Transverse colon (tissue), 4 donors: ENCODE results near the gene MTR.

Experiments used
- CTCF ChIP-seq, 5 experiments: fragments of 200-600 bp in 3 of 5; fragments of 450-650 bp in 2 of 5; sonication (generic) in 3 of 5; IDR thresholded peaks; 1 replicate in 2 of 5; 2 replicates in 3 of 5; pipeline ENCODE4 v1.5.1; 2016 to 2017; ENCODE audit warnings: antibody characterized with exemption in 5 of 5, inconsistent platforms in 3 of 5, mild to moderate bottlenecking in 2 of 5, moderate library complexity in 1 of 5
- EP300 ChIP-seq: sonication (generic); formaldehyde crosslinking; IDR thresholded peaks from one replicate; pipeline ENCODE4 v1.6.1; 2017; ENCODE audit warnings: antibody characterized with exemption, low read depth
- POLR2A ChIP-seq: fragments of 450-650 bp; IDR thresholded peaks from one replicate; pipeline ENCODE4 v1.6.1; 2016; ENCODE audit warnings: antibody characterized with exemption, mild to moderate bottlenecking, moderate library complexity
- POLR2AphosphoS5 ChIP-seq, 3 donors: sonication (generic); formaldehyde crosslinking; IDR thresholded peaks; one replicate each; pipeline ENCODE4 v1.6.1; 2016; ENCODE audit warnings: antibody characterized with exemption in 3 of 3

GRCh38 chr1:236872075-236872666 lies 77.1 kb downstream of the MTR start:
- no peak for TF ChIP-seq CTCF (IDR thresholded peaks at IDR 0.05)
- TF ChIP-seq POLR2A: no peak
- TF ChIP-seq POLR2AphosphoS5 (IDR thresholded peaks at IDR 0.05): no peak
- no peak for TF ChIP-seq EP300
